HEK293 (cell line): Measurements from ENCODE around the gene ZNF830.

ENCODE experiments used
- CTCF ChIA-PET: fragments of 350-600 bp; formaldehyde crosslinking; extraction: SDS; loops from one replicate; lab custom pipeline; 2021; ENCODE audit warnings: antibody characterized with exemption; lab: Yijun Ruan, JAX
- POLR2A ChIA-PET: fragments of 300-600 bp; formaldehyde crosslinking; extraction: SDS; loops from one replicate; lab custom pipeline; 2020; ENCODE audit warnings: antibody characterized with exemption, inconsistent platforms; lab: Yijun Ruan, JAX
- H3K27ac ChIP-seq: fragments of 200-500 bp; sonication (Bioruptor generic); 2 replicates; pipeline ENCODE4 v1.5.1; 2014; ENCODE audit warnings: low read depth, low read length, control low read depth, inconsistent platforms; ENCODE audit errors: extremely low read depth
- H3K36me3 ChIP-seq, 2 experiments: fragments of 200-500 bp in 1 of 2; sonication (Bioruptor generic) in 1 of 2; 1 replicate in 1 of 2; 2 replicates in 1 of 2; pipeline ENCODE4 v1.5.1; 2014 to 2017; ENCODE audit warnings: inconsistent platforms in 2 of 2, low read length in 2 of 2; ENCODE audit not compliant: control insufficient read depth in 2 of 2, insufficient read depth in 1 of 2
- H3K4me1 ChIP-seq: fragments of 200-500 bp; sonication (Bioruptor generic); 2 replicates; pipeline ENCODE4 v1.5.1; 2014; ENCODE audit warnings: mild to moderate bottlenecking, low read length, inconsistent platforms; ENCODE audit not compliant: control insufficient read depth, insufficient read depth
- H3K4me3 ChIP-seq: 2 replicates; pipeline ENCODE4 v1.5.1; 2011; ENCODE audit warnings: low read depth, mild to moderate bottlenecking, control low read depth, low read length, moderate library complexity
- H3K9me3 ChIP-seq: fragments of 200-500 bp; sonication (Bioruptor generic); 2 replicates; pipeline ENCODE4 v1.5.1; 2014; ENCODE audit warnings: low read depth, low read length, inconsistent platforms; ENCODE audit not compliant: control insufficient read depth, insufficient read depth
- HOXD13 ChIP-seq: sonication (generic); formaldehyde crosslinking; IDR thresholded peaks from 2 replicates; pipeline ENCODE4 v1.8.0; 2022; ENCODE audit warnings: missing genetic modification reagents, borderline replicate concordance
- MYNN ChIP-seq: fragments of 450-650 bp; formaldehyde crosslinking; IDR thresholded peaks from 2 replicates; pipeline ENCODE4 v1.5.1; 2016; ENCODE audit warnings: missing biosample characterization, missing genetic modification characterization, borderline replicate concordance
- SCRT2 ChIP-seq: fragments of 450-650 bp; formaldehyde crosslinking; IDR thresholded peaks from 2 replicates; pipeline ENCODE4 v1.5.1; 2016; ENCODE audit warnings: missing biosample characterization, missing genetic modification characterization
- SP2 ChIP-seq: fragments of 450-650 bp; formaldehyde crosslinking; IDR thresholded peaks from 2 replicates; pipeline ENCODE4 v1.5.1; 2016; ENCODE audit warnings: missing biosample characterization, missing genetic modification characterization
- SP7 ChIP-seq: fragments of 450-650 bp; formaldehyde crosslinking; IDR thresholded peaks from 2 replicates; pipeline ENCODE4 v1.5.1; 2016; ENCODE audit warnings: missing biosample characterization, missing genetic modification characterization
- TRIM28 ChIP-seq: IDR thresholded peaks from 2 replicates; pipeline ENCODE4 v1.6.1; 2011; ENCODE audit warnings: low read length, control low read depth, borderline replicate concordance
- ZBTB8A ChIP-seq: fragments of 450-650 bp; formaldehyde crosslinking; IDR thresholded peaks from 2 replicates; pipeline ENCODE4 v1.5.1; 2016; ENCODE audit warnings: missing biosample characterization, missing genetic modification characterization
- ZEB2 ChIP-seq: fragments of 450-650 bp; formaldehyde crosslinking; IDR thresholded peaks from 2 replicates; pipeline ENCODE4 v1.5.1; 2016; ENCODE audit warnings: missing biosample characterization, missing genetic modification characterization
- ZFP41 ChIP-seq: fragments of 450-650 bp; formaldehyde crosslinking; IDR thresholded peaks from 2 replicates; pipeline ENCODE4 v1.5.1; 2016; ENCODE audit warnings: missing biosample characterization, missing genetic modification characterization, borderline replicate concordance
- ZNF157 ChIP-seq: fragments of 450-650 bp; formaldehyde crosslinking; IDR thresholded peaks from 2 replicates; pipeline ENCODE4 v1.5.1; 2016; ENCODE audit warnings: missing biosample characterization, missing genetic modification characterization
- ZNF16 ChIP-seq: fragments of 450-650 bp; formaldehyde crosslinking; IDR thresholded peaks from 2 replicates; pipeline ENCODE4 v1.5.1; 2016; ENCODE audit warnings: low read depth, missing biosample characterization, missing genetic modification characterization
- ZNF324 ChIP-seq: fragments of 450-650 bp; formaldehyde crosslinking; IDR thresholded peaks from 2 replicates; pipeline ENCODE4 v1.5.1; 2016; ENCODE audit warnings: missing biosample characterization, missing genetic modification characterization
- ZNF354C ChIP-seq: fragments of 450-650 bp; formaldehyde crosslinking; IDR thresholded peaks from 2 replicates; pipeline ENCODE4 v1.5.1; 2016; ENCODE audit warnings: missing biosample characterization, missing genetic modification characterization, low read depth, borderline replicate concordance
- ZNF423 ChIP-seq: fragments of 450-650 bp; formaldehyde crosslinking; IDR thresholded peaks from 2 replicates; pipeline ENCODE4 v1.5.1; 2016; ENCODE audit warnings: missing biosample characterization, missing genetic modification characterization
- ZNF426 ChIP-seq: fragments of 450-650 bp; formaldehyde crosslinking; IDR thresholded peaks from 2 replicates; pipeline ENCODE4 v1.5.1; 2017; ENCODE audit warnings: missing biosample characterization, missing genetic modification characterization, mild to moderate bottlenecking, inconsistent platforms, moderate library complexity
- ZNF501 ChIP-seq: fragments of 450-650 bp; formaldehyde crosslinking; IDR thresholded peaks from 2 replicates; pipeline ENCODE4 v1.5.1; 2016; ENCODE audit warnings: missing biosample characterization, missing genetic modification characterization
- ZNF558 ChIP-seq: fragments of 450-650 bp; formaldehyde crosslinking; IDR thresholded peaks from 2 replicates; pipeline ENCODE4 v1.5.1; 2016; ENCODE audit warnings: missing biosample characterization, missing genetic modification characterization
- ZNF777 ChIP-seq: fragments of 450-650 bp; formaldehyde crosslinking; IDR thresholded peaks from 2 replicates; pipeline ENCODE4 v1.5.1; 2017; ENCODE audit warnings: missing biosample characterization, missing genetic modification characterization, borderline replicate concordance
- TF ChIP-seq, protein P1 (sequence below): fragments of 450-650 bp; formaldehyde crosslinking; IDR thresholded peaks from 2 replicates; pipeline ENCODE4 v1.5.1; 2016; ENCODE audit warnings: missing biosample characterization, missing genetic modification characterization, borderline replicate concordance
- TF ChIP-seq, protein P2 (sequence below): fragments of 450-650 bp; formaldehyde crosslinking; IDR thresholded peaks from 2 replicates; pipeline ENCODE4 v1.5.1; 2016; ENCODE audit warnings: missing biosample characterization, missing genetic modification characterization
- TF ChIP-seq, protein P3 (sequence below): fragments of 450-650 bp; formaldehyde crosslinking; IDR thresholded peaks from 2 replicates; pipeline ENCODE4 v1.5.1; 2016; ENCODE audit warnings: missing biosample characterization, missing genetic modification characterization, low read depth
- TF ChIP-seq, protein P4 (sequence below): fragments of 450-650 bp; formaldehyde crosslinking; IDR thresholded peaks from 2 replicates; pipeline ENCODE4 v1.5.1; 2017; ENCODE audit warnings: missing biosample characterization, missing genetic modification characterization

ZNF830 gene

DNA sequence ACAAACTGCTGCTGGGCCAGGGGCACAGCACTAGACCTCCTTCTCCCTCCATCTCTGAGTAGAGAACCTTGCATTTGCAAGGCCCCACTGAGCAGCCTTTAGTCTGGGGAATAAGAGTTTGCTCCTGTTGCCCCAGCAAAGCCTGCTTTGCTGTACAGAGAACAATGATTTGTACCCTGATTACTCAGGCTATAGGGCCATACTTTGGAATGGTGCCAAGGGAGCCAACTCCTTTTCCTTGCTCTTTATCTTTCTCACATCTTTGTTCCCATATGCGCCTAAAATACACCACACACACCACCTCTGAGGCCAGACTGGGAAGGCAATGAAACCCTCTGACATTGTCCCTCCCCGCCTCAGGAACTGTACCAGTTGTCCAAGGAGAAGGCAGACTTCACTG lies 40.2 kb downstream of the ZNF830 start (continued):
- TF ChIP-seq, protein P1, sequence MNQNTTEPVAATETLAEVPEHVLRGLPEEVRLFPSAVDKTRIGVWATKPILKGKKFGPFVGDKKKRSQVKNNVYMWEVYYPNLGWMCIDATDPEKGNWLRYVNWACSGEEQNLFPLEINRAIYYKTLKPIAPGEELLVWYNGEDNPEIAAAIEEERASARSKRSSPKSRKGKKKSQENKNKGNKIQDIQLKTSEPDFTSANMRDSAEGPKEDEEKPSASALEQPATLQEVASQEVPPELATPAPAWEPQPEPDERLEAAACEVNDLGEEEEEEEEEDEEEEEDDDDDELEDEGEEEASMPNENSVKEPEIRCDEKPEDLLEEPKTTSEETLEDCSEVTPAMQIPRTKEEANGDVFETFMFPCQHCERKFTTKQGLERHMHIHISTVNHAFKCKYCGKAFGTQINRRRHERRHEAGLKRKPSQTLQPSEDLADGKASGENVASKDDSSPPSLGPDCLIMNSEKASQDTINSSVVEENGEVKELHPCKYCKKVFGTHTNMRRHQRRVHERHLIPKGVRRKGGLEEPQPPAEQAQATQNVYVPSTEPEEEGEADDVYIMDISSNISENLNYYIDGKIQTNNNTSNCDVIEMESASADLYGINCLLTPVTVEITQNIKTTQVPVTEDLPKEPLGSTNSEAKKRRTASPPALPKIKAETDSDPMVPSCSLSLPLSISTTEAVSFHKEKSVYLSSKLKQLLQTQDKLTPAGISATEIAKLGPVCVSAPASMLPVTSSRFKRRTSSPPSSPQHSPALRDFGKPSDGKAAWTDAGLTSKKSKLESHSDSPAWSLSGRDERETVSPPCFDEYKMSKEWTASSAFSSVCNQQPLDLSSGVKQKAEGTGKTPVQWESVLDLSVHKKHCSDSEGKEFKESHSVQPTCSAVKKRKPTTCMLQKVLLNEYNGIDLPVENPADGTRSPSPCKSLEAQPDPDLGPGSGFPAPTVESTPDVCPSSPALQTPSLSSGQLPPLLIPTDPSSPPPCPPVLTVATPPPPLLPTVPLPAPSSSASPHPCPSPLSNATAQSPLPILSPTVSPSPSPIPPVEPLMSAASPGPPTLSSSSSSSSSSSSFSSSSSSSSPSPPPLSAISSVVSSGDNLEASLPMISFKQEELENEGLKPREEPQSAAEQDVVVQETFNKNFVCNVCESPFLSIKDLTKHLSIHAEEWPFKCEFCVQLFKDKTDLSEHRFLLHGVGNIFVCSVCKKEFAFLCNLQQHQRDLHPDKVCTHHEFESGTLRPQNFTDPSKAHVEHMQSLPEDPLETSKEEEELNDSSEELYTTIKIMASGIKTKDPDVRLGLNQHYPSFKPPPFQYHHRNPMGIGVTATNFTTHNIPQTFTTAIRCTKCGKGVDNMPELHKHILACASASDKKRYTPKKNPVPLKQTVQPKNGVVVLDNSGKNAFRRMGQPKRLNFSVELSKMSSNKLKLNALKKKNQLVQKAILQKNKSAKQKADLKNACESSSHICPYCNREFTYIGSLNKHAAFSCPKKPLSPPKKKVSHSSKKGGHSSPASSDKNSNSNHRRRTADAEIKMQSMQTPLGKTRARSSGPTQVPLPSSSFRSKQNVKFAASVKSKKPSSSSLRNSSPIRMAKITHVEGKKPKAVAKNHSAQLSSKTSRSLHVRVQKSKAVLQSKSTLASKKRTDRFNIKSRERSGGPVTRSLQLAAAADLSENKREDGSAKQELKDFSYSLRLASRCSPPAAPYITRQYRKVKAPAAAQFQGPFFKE (tag by site-specific recombination) = no peak
- TF ChIP-seq ZEB2 (tag by site-specific recombination) (no peak), ZNF558 (tag by site-specific recombination) (no peak), HOXD13 (CRISPR knock-in tag) (no peak), ZNF16 (tag by site-specific recombination) (no peak), TRIM28 (no peak), MYNN (tag by site-specific recombination) (no peak), ZBTB8A (tag by site-specific recombination) (no peak), ZNF501 (no peak)
- TF ChIP-seq, protein P2, sequence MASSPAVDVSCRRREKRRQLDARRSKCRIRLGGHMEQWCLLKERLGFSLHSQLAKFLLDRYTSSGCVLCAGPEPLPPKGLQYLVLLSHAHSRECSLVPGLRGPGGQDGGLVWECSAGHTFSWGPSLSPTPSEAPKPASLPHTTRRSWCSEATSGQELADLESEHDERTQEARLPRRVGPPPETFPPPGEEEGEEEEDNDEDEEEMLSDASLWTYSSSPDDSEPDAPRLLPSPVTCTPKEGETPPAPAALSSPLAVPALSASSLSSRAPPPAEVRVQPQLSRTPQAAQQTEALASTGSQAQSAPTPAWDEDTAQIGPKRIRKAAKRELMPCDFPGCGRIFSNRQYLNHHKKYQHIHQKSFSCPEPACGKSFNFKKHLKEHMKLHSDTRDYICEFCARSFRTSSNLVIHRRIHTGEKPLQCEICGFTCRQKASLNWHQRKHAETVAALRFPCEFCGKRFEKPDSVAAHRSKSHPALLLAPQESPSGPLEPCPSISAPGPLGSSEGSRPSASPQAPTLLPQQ (tag by site-specific recombination) = no peak
- TF ChIP-seq, protein P3, sequence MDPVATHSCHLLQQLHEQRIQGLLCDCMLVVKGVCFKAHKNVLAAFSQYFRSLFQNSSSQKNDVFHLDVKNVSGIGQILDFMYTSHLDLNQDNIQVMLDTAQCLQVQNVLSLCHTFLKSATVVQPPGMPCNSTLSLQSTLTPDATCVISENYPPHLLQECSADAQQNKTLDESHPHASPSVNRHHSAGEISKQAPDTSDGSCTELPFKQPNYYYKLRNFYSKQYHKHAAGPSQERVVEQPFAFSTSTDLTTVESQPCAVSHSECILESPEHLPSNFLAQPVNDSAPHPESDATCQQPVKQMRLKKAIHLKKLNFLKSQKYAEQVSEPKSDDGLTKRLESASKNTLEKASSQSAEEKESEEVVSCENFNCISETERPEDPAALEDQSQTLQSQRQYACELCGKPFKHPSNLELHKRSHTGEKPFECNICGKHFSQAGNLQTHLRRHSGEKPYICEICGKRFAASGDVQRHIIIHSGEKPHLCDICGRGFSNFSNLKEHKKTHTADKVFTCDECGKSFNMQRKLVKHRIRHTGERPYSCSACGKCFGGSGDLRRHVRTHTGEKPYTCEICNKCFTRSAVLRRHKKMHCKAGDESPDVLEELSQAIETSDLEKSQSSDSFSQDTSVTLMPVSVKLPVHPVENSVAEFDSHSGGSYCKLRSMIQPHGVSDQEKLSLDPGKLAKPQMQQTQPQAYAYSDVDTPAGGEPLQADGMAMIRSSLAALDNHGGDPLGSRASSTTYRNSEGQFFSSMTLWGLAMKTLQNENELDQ (tag by site-specific recombination) = no peak

DNA sequence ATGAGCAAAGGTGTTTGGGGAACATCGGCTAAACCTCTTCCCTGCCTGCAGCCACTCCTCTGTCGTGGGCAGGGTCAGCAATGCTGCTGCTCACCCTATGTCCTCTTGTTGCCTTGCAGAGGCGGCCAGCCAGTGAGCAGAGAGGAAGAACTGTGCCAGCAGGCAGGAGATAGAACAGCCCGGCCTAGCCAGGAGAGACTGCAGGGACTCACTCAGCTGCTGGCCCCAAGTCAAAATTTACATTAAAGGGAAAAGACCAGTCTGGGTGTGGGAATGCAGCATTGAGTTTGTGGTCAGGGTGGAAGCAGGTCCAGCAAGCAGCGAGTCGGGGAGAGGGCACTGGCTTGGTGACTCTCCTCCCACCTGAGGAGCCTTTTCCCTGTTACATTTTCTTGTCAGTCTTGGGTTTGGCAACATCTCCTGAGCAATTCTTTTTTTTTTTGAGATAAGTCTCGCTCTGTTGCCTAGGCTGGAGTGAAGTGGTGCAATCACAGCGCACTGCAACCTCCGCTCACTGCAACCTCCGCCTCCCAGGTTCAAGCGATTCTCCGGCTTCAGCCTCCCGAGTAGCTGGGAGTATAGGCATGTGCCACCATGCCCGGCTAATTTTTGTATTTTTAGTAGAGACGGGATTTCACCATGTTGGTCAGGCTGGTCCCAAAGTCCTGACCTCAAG lies 41.7 kb downstream of the ZNF830 start:
- POLR2A ChIA-PET = interaction anchor here (1.0 kb wide), 1 partner anchor 13 kb away, joined by 5 read pairs; no protein-coding TSS in a partner anchor

DNA sequence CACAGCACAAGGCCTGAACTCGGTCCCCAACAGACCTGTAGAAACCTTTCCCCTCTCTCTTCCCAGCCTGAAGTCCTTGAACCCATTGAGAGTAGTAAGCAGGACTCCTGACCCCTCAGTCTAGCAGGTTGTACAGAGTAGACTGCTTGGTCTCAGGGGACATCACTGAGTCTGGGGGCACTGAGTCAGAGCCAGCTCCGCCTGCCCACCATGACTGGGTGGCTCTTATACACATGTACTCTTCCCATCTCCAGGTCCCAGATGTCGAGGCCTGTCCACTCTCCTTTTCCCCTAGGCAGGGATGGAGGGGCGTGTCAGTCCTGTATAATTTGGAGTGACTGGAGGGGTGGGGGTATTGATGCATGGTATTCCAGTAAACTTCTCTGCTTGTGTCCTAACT lies 42.4 kb downstream of the ZNF830 start:
- CTCF ChIA-PET = interaction anchor here (0.8 kb wide), 1 partner anchor 99 kb away, joined by 3 read pairs; no protein-coding TSS in a partner anchor
- Histone ChIP-seq H3K27ac (no peak overlapping the region), H3K4me3 (no peak overlapping the region), H3K36me3 (peaks cover 15 to 89% of the 10 kb centered on the region in 2 experiments), H3K4me1 (no peaks in the 10 kb centered on the region), H3K9me3 (no peaks in the 10 kb centered on the region)
- POLR2A ChIA-PET = no interaction called here
- TF ChIP-seq ZNF426 (tag by site-specific recombination) = no peak
- no peak for TF ChIP-seq ZNF423 (tag by site-specific recombination)
- TF ChIP-seq ZNF157 (tag by site-specific recombination) = no peak
- TF ChIP-seq ZNF324 (tag by site-specific recombination) = no peak
- TF ChIP-seq SP2 = no peak
- TF ChIP-seq ZNF354C = no peak
- no peak for TF ChIP-seq ZFP41
- TF ChIP-seq SCRT2 (tag by site-specific recombination) = no peak
- no peak for TF ChIP-seq ZNF777 (tag by site-specific recombination)
- TF ChIP-seq TRIM28 = no peak
- no peak for TF ChIP-seq HOXD13 (CRISPR knock-in tag)
- TF ChIP-seq, protein P4, sequence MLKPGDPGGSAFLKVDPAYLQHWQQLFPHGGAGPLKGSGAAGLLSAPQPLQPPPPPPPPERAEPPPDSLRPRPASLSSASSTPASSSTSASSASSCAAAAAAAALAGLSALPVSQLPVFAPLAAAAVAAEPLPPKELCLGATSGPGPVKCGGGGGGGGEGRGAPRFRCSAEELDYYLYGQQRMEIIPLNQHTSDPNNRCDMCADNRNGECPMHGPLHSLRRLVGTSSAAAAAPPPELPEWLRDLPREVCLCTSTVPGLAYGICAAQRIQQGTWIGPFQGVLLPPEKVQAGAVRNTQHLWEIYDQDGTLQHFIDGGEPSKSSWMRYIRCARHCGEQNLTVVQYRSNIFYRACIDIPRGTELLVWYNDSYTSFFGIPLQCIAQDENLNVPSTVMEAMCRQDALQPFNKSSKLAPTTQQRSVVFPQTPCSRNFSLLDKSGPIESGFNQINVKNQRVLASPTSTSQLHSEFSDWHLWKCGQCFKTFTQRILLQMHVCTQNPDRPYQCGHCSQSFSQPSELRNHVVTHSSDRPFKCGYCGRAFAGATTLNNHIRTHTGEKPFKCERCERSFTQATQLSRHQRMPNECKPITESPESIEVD = no peak

More for the DNA sequence above, 41.7 kb downstream of the ZNF830 start:
- CTCF ChIA-PET = interaction anchor here (0.5 to 1.3 kb wide), 5 partner anchors 10 to 138 kb away, joined by 3 to 6 read pairs (median 3); no protein-coding TSS in a partner anchor
- Histone ChIP-seq H3K4me3 (no peak overlapping the region), H3K9me3 (no peaks in the 10 kb centered on the region), H3K27ac (no peak overlapping the region), H3K36me3 (peaks cover 18 to 94% of the 10 kb centered on the region in 2 experiments), H3K4me1 (no peaks in the 10 kb centered on the region)
- no peak for TF ChIP-seq SP7 (tag by site-specific recombination)
